Kidney (tissue), 14 donors: ENCODE data around the gene PRUNE2. TPM values are rescaled to one million over a fixed set of nuclear protein-coding genes. Genes with fewer than 3 reads are reported as not detected.

Source experiments
- DNase-seq, 5 donors: peaks; one replicate each; pipeline ENCODE4 v3.0.0-alpha.2; 2013 to 2020
- FAIRE-seq: peaks from 2 replicates; lab custom pipeline; 2012; peaks lifted over from hg19 to GRCh38; lab: Jason Lieb, UNC
- H3K27ac ChIP-seq, 2 donors: one replicate each; pipeline ENCODE4 v1.7.0; 2013; ENCODE audit warnings: low read depth in 2 of 2, low read length in 2 of 2, inconsistent platforms in 1 of 2
- H3K27me3 ChIP-seq: one replicate; pipeline ENCODE4 v1.7.1; 2013; ENCODE audit warnings: low read length, inconsistent platforms; ENCODE audit not compliant: control insufficient read depth, insufficient read depth
- H3K36me3 ChIP-seq, 3 donors: one replicate each; pipeline versions ENCODE4 v1.7.0 to v1.7.1; 2013; ENCODE audit warnings: low read length in 3 of 3, control low read depth in 1 of 3, inconsistent platforms in 1 of 3; ENCODE audit not compliant: insufficient read depth in 3 of 3, control insufficient read depth in 2 of 3
- H3K4me1 ChIP-seq, 3 donors: one replicate each; pipeline versions ENCODE4 v1.7.0 to v1.7.1; 2013; ENCODE audit warnings: low read length in 3 of 3, inconsistent platforms in 1 of 3, low read depth in 1 of 3; ENCODE audit not compliant: control insufficient read depth in 2 of 3, insufficient read depth in 2 of 3
- H3K4me3 ChIP-seq, 3 donors: one replicate each; pipeline versions ENCODE4 v1.7.0 to v1.8.1; 2013; ENCODE audit warnings: low read length in 3 of 3, control low read depth in 1 of 3, inconsistent platforms in 1 of 3
- H3K9ac ChIP-seq, 3 donors: one replicate each; pipeline versions ENCODE4 v1.7.0 to v1.7.1; 2013; ENCODE audit warnings: low read length in 3 of 3, control low read depth in 1 of 3, inconsistent platforms in 1 of 3
- H3K9me3 ChIP-seq, 3 donors: one replicate each; pipeline versions ENCODE4 v1.7.0 to v1.7.1; 2013; ENCODE audit warnings: low read length in 3 of 3, control low read depth in 1 of 3, inconsistent platforms in 1 of 3; ENCODE audit not compliant: control insufficient read depth in 2 of 3, insufficient read depth in 1 of 3
- CTCF ChIP-seq: IDR thresholded peaks from 3 replicates; pipeline ENCODE4 v1.5.1; 2012; ENCODE audit warnings: mild to moderate bottlenecking, moderate library complexity, borderline replicate concordance; ENCODE audit not compliant: insufficient read depth; ENCODE audit errors: extremely low read depth
- intact Hi-C: fragments of 100-400 bp; cut with DNase I; formaldehyde crosslinking; loops from one replicate; pipeline ENCODE4 v1.11.1; 2022
- polyA plus RNA-seq: library from polyadenylated mRNA; stranded (reverse); fragments of 350-450 nt; fragmentation: Illumina TruSeq; extraction: RNeasy Lipid Tissue Mini Kit (QIAGEN cat#74804); gene quantifications from one replicate; pipeline ENCODE4 v1.2.3, GENCODE V29; 2014; ENCODE audit warnings: low read depth, low replicate concordance; ENCODE audit not compliant: insufficient read depth
- total RNA-seq: library from RNA; stranded (reverse); fragmentation: NEBNext Ultra II Directional; extraction: Animal tissue kit (Norgen Biotek cat#: 25700); gene quantifications from one replicate; pipeline ENCODE4 v1.2.1, GENCODE V29; 2021
- donor health status: control.
- donor health status: control.
- donor health status: control.
- donor health status: control.
- donor health status: control.
- donor health status: DM: yes; HTN: yes; CAD: no.
- donor health status: Normal renal cell carcinoma (clear cell type).

PRUNE2 gene
- total and polyA plus RNA-seq, 2 donors from 2014 or later = 12.6 to 65.1 TPM

DNA sequence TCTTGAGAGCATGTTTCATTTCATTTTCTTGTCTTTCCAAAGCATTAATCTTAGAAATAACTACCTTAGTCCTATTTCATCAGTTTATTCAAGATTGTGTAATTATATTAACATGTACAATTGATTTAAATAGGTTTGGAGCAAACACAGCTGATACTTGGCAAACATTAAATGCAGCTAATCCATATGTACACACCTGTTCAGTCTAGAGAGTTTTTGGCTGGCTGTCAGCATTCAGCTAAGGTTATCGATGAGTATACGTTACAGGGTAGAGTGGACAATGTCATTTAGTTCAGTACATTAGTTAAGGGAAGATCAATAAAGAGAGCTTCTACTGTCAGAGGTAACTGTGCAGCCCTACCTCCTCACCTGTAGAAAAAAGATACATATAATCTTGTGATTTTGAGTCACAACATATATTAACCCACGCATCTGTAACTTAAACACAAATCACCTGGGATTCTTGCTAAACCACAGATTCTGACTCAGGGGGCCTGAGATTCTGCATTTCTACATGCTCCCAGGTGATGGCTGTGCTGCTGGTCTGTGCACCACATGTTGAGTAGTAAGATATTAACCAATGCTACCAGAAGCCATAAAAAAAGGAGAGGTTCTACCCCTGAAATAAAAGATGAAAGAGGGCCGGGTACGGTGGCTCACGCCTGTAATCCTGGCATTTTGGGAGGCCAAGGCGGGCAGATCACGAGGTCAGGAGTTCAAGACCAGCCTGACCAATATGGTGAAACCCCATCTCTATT is 175.8 kb downstream of the PRUNE2 start:
- Histone ChIP-seq H3K36me3 (no peaks in the 10 kb centered on the region), H3K4me1 (no peaks in the 10 kb centered on the region), H3K27ac (no peak overlapping the region), H3K4me3 (no peak overlapping the region), H3K9me3 (no peaks in the 10 kb centered on the region), H3K27me3 (no peaks in the 10 kb centered on the region), H3K9ac (no peak overlapping the region)
- FAIRE-seq (no peak), DNase-seq (no peak)
- TF ChIP-seq CTCF = no peak
- intact Hi-C loops = no loop called here

DNA sequence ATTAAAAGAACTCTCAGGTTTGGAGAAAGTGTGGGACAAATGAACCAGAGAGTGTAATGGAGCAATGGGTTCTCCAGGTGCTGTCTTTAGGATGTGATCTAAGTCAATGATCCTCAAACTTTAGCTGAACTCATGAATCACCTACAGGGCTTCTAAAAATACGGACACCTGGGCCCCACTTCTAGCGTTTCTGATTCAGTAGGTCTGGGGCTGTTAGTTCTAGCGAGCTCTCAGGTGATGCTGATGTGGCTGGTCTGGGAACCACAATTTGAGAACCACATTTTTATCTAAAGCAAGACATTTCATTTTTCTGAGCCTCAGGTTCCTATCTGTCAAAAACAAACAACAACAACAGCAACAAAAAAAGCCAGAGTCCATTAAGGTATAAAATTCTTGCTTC is 176.8 kb downstream of the PRUNE2 start:
- TF ChIP-seq CTCF = no peak
- no peaks in the 10 kb centered on the region for H3K9me3 ChIP-seq
- no peaks in the 10 kb centered on the region for H3K36me3 ChIP-seq
- DNase-seq (no peak), FAIRE-seq (no peak)
- H3K9ac ChIP-seq = no peak overlapping the region
- H3K4me1 ChIP-seq = no peaks in the 10 kb centered on the region
- no peaks in the 10 kb centered on the region for H3K27me3 ChIP-seq
- intact Hi-C loops = no loop called here
- no peak overlapping the region for H3K27ac ChIP-seq
- H3K4me3 ChIP-seq = no peak overlapping the region

- Histone ChIP-seq H3K27me3 (no peaks in the 10 kb centered on the region), H3K27ac (no peak overlapping the region), H3K4me3 (no peak overlapping the region), H3K4me1 (no peaks in the 10 kb centered on the region), H3K36me3 (no peaks in the 10 kb centered on the region), H3K9me3 (no peaks in the 10 kb centered on the region), H3K9ac (no peak overlapping the region)
- TF ChIP-seq CTCF = no peak
- DNase-seq (no peak), FAIRE-seq (no peak)
- intact Hi-C loops = no loop called here
Measured at GRCh38 chr9:76725885-76726284, 180.0 kb downstream of the PRUNE2 start.

DNA sequence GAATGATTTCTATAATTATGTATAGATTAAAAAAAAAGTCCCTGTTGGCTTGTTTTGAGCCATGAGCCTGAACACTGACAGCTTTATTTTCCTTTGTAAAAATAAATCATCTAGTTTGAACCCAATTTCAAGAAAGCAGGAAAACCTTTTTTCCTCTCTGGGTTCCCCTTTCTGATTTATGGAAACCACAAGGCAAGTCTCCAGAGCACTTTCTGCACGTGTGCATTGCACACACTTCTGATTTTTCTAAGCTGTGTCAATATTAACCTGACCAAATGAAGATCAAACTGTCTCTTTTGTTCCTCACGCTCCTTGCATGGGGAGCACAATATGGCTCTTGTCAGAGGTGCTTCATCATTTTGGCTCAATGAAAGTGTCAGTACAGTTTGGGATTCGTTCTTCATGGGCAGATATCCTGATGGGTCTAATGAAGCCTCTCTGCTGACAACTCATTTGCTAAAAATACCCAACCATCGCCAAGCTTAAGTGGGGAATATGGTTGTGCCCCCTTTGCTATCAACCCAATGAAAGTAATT is 180.8 kb downstream of the PRUNE2 start:
- H3K4me3 ChIP-seq = no peak overlapping the region
- FAIRE-seq (no peak), DNase-seq (no peak)
- H3K27me3 ChIP-seq = no peaks in the 10 kb centered on the region
- no peaks in the 10 kb centered on the region for H3K36me3 ChIP-seq
- no peaks in the 10 kb centered on the region for H3K9me3 ChIP-seq
- no peak overlapping the region for H3K9ac ChIP-seq
- no peak overlapping the region for H3K27ac ChIP-seq
- H3K4me1 ChIP-seq = no peaks in the 10 kb centered on the region
- intact Hi-C loops = no loop called here
- TF ChIP-seq CTCF = no peak
